Kidney (tissue), 14 donors: ENCODE measurements around the gene ARSD. TPM values are rescaled to one million over a fixed set of nuclear protein-coding genes. Genes with fewer than 3 reads are reported as not detected.
A peak's percentile ranks its signal among the peaks of the same experiment; 100 is the strongest.

Source experiments
- DNase-seq, 5 donors: peaks; one replicate each; pipeline ENCODE4 v3.0.0-alpha.2; 2013 to 2020
- FAIRE-seq: peaks from 2 replicates; lab custom pipeline; 2012; peaks lifted over from hg19 to GRCh38; lab: Jason Lieb, UNC
- H3K27ac ChIP-seq, 2 donors: one replicate each; pipeline ENCODE4 v1.7.0; 2013; ENCODE audit warnings: low read depth in 2 of 2, low read length in 2 of 2, inconsistent platforms in 1 of 2
- H3K27me3 ChIP-seq: one replicate; pipeline ENCODE4 v1.7.1; 2013; ENCODE audit warnings: low read length, inconsistent platforms; ENCODE audit not compliant: control insufficient read depth, insufficient read depth
- H3K36me3 ChIP-seq, 3 donors: one replicate each; pipeline versions ENCODE4 v1.7.0 to v1.7.1; 2013; ENCODE audit warnings: low read length in 3 of 3, control low read depth in 1 of 3, inconsistent platforms in 1 of 3; ENCODE audit not compliant: insufficient read depth in 3 of 3, control insufficient read depth in 2 of 3
- H3K4me1 ChIP-seq, 3 donors: one replicate each; pipeline versions ENCODE4 v1.7.0 to v1.7.1; 2013; ENCODE audit warnings: low read length in 3 of 3, inconsistent platforms in 1 of 3, low read depth in 1 of 3; ENCODE audit not compliant: control insufficient read depth in 2 of 3, insufficient read depth in 2 of 3
- H3K4me3 ChIP-seq, 3 donors: one replicate each; pipeline versions ENCODE4 v1.7.0 to v1.8.1; 2013; ENCODE audit warnings: low read length in 3 of 3, control low read depth in 1 of 3, inconsistent platforms in 1 of 3
- H3K9ac ChIP-seq, 3 donors: one replicate each; pipeline versions ENCODE4 v1.7.0 to v1.7.1; 2013; ENCODE audit warnings: low read length in 3 of 3, control low read depth in 1 of 3, inconsistent platforms in 1 of 3
- H3K9me3 ChIP-seq, 3 donors: one replicate each; pipeline versions ENCODE4 v1.7.0 to v1.7.1; 2013; ENCODE audit warnings: low read length in 3 of 3, control low read depth in 1 of 3, inconsistent platforms in 1 of 3; ENCODE audit not compliant: control insufficient read depth in 2 of 3, insufficient read depth in 1 of 3
- CTCF ChIP-seq: IDR thresholded peaks from 3 replicates; pipeline ENCODE4 v1.5.1; 2012; ENCODE audit warnings: mild to moderate bottlenecking, moderate library complexity, borderline replicate concordance; ENCODE audit not compliant: insufficient read depth; ENCODE audit errors: extremely low read depth
- intact Hi-C: fragments of 100-400 bp; cut with DNase I; formaldehyde crosslinking; loops from one replicate; pipeline ENCODE4 v1.11.1; 2022
- polyA plus RNA-seq: library from polyadenylated mRNA; stranded (reverse); fragments of 350-450 nt; fragmentation: Illumina TruSeq; extraction: RNeasy Lipid Tissue Mini Kit (QIAGEN cat#74804); gene quantifications from one replicate; pipeline ENCODE4 v1.2.3, GENCODE V29; 2014; ENCODE audit warnings: low read depth, low replicate concordance; ENCODE audit not compliant: insufficient read depth
- total RNA-seq: library from RNA; stranded (reverse); fragmentation: NEBNext Ultra II Directional; extraction: Animal tissue kit (Norgen Biotek cat#: 25700); gene quantifications from one replicate; pipeline ENCODE4 v1.2.1, GENCODE V29; 2021
- donor health status: control.
- donor health status: control.
- donor health status: control.
- donor health status: control.
- donor health status: control.
- donor health status: DM: yes; HTN: yes; CAD: no.
- donor health status: Normal renal cell carcinoma (clear cell type).

The ARSD gene
- total and polyA plus RNA-seq, 2 donors from 2014 or later, result 35.4 to 106 TPM

- intact Hi-C loops, result no loop called here
- Histone ChIP-seq H3K4me1 (peaks cover 0 to 3% (median 0%) of the 10 kb centered on the region in 3 donors), H3K27me3 (no peaks in the 10 kb centered on the region), H3K4me3 (peak overlapping the region; percentile 53 to 70 (median 66)), H3K9me3 (no peaks in the 10 kb centered on the region), H3K9ac (peak overlapping the region; percentile 18 to 51 (median 24)), H3K36me3 (no peaks in the 10 kb centered on the region), H3K27ac (peak overlapping the region in 1 of 2 donors; percentile 28)
- DNase-seq (no peak), FAIRE-seq (no peak)
- TF ChIP-seq CTCF, result no peak
These were observed 40.0 kb downstream of the ARSD start for GRCh38 chrX:2889045-2889605.

DNA sequence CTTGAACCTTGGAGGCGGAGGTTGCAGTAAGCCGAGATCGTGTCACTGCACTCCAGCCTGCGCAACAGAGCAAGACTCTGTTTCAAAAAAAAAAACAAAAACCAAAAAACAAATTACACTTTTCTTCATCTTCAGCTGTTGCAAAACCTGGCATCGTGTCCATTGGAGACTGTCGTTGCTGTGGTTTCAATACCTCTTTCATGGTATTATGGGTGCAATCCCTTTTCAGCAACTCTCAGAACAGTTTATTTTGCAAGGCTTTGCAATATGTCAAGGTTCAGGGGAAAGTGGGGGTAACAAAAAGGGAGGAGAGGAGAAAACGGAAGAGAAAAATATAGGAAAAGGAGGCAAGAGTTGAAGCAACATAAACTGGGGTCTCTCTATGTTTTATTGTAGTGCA lies 40.8 kb downstream of the ARSD start:
- FAIRE-seq, result no peak

GRCh38 chrX:2883770-2884169 lies 45.4 kb downstream of the ARSD start:
- Histone ChIP-seq H3K27me3 (no peaks in the 10 kb centered on the region), H3K36me3 (no peaks in the 10 kb centered on the region), H3K27ac (no peak overlapping the region), H3K4me3 (no peak overlapping the region), H3K4me1 (no peaks in the 10 kb centered on the region), H3K9me3 (no peaks in the 10 kb centered on the region), H3K9ac (no peak overlapping the region)
- FAIRE-seq (no peak), DNase-seq (no peak)
- no peak for TF ChIP-seq CTCF
- intact Hi-C loops, result no loop called here

More for the DNA sequence above, 40.8 kb downstream of the ARSD start:
- Histone ChIP-seq H3K4me1 (peaks cover 0 to 3% (median 0%) of the 10 kb centered on the region in 3 donors), H3K9me3 (no peaks in the 10 kb centered on the region), H3K27ac (no peak overlapping the region), H3K36me3 (no peaks in the 10 kb centered on the region), H3K9ac (no peak overlapping the region), H3K27me3 (no peaks in the 10 kb centered on the region), H3K4me3 (no peak overlapping the region)
- DNase-seq, result no peak
- intact Hi-C loops, result no loop called here
- no peak for TF ChIP-seq CTCF

DNA sequence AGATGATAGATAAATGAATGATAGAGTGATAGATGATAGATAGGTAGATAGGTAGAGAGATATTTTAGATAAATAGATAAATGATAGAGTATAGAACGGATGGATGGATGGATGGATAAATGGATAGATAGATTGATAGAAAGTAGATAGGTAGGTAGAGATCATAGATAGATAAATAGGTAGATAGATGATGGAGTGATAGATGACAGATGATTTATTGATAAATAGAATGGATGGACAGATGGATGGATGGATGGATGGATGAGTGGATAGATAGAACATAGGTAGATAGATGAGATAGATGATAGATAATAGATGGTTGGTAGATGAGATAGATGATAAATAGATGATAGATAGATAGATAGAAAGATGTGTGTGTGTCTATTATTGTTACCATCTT lies 49.5 kb downstream of the ARSD start:
- no peak overlapping the region for H3K9ac ChIP-seq

More for the DNA sequence above, 49.5 kb downstream of the ARSD start:
- no peak overlapping the region for H3K27ac ChIP-seq
- FAIRE-seq, result no peak
- H3K9me3 ChIP-seq, result no peaks in the 10 kb centered on the region
- intact Hi-C loops, result no loop called here
- no peak for DNase-seq
- H3K36me3 ChIP-seq, result no peaks in the 10 kb centered on the region
- no peaks in the 10 kb centered on the region for H3K4me1 ChIP-seq
- no peak overlapping the region for H3K4me3 ChIP-seq
- no peaks in the 10 kb centered on the region for H3K27me3 ChIP-seq
- TF ChIP-seq CTCF, result no peak
